Liver (tissue), 9 donors: Measurements from ENCODE around the gene URGCP. TPM values are rescaled to one million over a fixed set of nuclear protein-coding genes. Genes with fewer than 3 reads are reported as not detected.

ENCODE experiments used
- DNase-seq: peaks from one replicate; pipeline ENCODE4 v3.0.0-alpha.2; 2017; ENCODE audit warnings: low spot score
- H3K27ac ChIP-seq, 2 donors: one replicate each; pipeline ENCODE4 v1.7.0; 2013; ENCODE audit warnings: inconsistent platforms in 2 of 2, low read length in 2 of 2, control low read depth in 1 of 2, low read depth in 1 of 2, mild to moderate bottlenecking in 1 of 2
- H3K27me3 ChIP-seq, 4 donors: one replicate each; pipeline versions ENCODE4 v1.6.1 to v1.7.0; 2013; ENCODE audit warnings: low read length in 3 of 4, inconsistent platforms in 1 of 4, mild to moderate bottlenecking in 1 of 4, moderate library complexity in 1 of 4; ENCODE audit not compliant: control insufficient read depth in 4 of 4, insufficient read depth in 4 of 4
- H3K36me3 ChIP-seq, 4 donors: one replicate each; pipeline versions ENCODE4 v1.6.1 to v1.7.0; 2013; ENCODE audit warnings: low read length in 3 of 4, mild to moderate bottlenecking in 3 of 4, low read depth in 1 of 4, moderate library complexity in 1 of 4; ENCODE audit not compliant: control insufficient read depth in 4 of 4, insufficient read depth in 3 of 4
- H3K4me1 ChIP-seq, 4 donors: one replicate each; pipeline versions ENCODE4 v1.6.1 to v1.7.0; 2013; ENCODE audit warnings: low read length in 3 of 4, mild to moderate bottlenecking in 3 of 4, moderate library complexity in 1 of 4; ENCODE audit not compliant: control insufficient read depth in 4 of 4, insufficient read depth in 4 of 4
- H3K4me3 ChIP-seq, 3 donors: one replicate each; pipeline versions ENCODE4 v1.6.1 to v1.7.0; 2013; ENCODE audit warnings: low read length in 3 of 3, control low read depth in 1 of 3, low read depth in 1 of 3, mild to moderate bottlenecking in 1 of 3
- H3K9ac ChIP-seq, 2 donors: one replicate each; pipeline ENCODE4 v1.7.0; 2013; ENCODE audit warnings: low read length in 2 of 2, mild to moderate bottlenecking in 2 of 2, moderate library complexity in 2 of 2, control low read depth in 1 of 2, low read depth in 1 of 2
- H3K9me3 ChIP-seq, 4 donors: one replicate each; pipeline versions ENCODE4 v1.6.1 to v1.7.0; 2013; ENCODE audit warnings: low read length in 3 of 4; ENCODE audit not compliant: control insufficient read depth in 4 of 4
- ATF3 ChIP-seq: IDR thresholded peaks from 2 replicates; pipeline ENCODE4 v1.6.1; 2016; ENCODE audit warnings: antibody characterized with exemption
- CTCF ChIP-seq: fragments of 150-350 bp; IDR thresholded peaks from 2 replicates; pipeline ENCODE4 v1.5.1; 2017; ENCODE audit warnings: improper control_type of control experiment, low read depth, low read length; ENCODE audit not compliant: missing input control
- EGR1 ChIP-seq, 2 donors: IDR thresholded peaks; 2 replicates each; pipeline ENCODE4 v1.6.1; 2016 to 2018; ENCODE audit warnings: antibody characterized with exemption in 2 of 2, low read depth in 2 of 2
- FOXA1 ChIP-seq: IDR thresholded peaks from 2 replicates; pipeline ENCODE4 v1.6.1; 2016; ENCODE audit warnings: antibody characterized with exemption
- FOXA2 ChIP-seq: IDR thresholded peaks from 2 replicates; pipeline ENCODE4 v1.6.1; 2016; ENCODE audit warnings: antibody characterized with exemption
- GABPA ChIP-seq, 2 donors: IDR thresholded peaks in 1 of 2; conservative IDR thresholded peaks in 1 of 2; 2 replicates each; pipeline ENCODE4 v1.6.1; 2016; ENCODE audit warnings: antibody characterized with exemption in 2 of 2, mild to moderate bottlenecking in 1 of 2, moderate library complexity in 1 of 2
- HNF4A ChIP-seq, 2 donors: conservative IDR thresholded peaks; 2 replicates each; pipeline ENCODE4 v1.6.1; 2016; ENCODE audit warnings: antibody characterized with exemption in 2 of 2, mild to moderate bottlenecking in 2 of 2
- HNF4G ChIP-seq: IDR thresholded peaks from 2 replicates; pipeline ENCODE4 v1.6.1; 2016; ENCODE audit warnings: antibody characterized with exemption
- JUND ChIP-seq, 2 donors: IDR thresholded peaks; 2 replicates each; pipeline ENCODE4 v1.6.1; 2016; ENCODE audit warnings: antibody characterized with exemption in 2 of 2
- MAX ChIP-seq: IDR thresholded peaks from 2 replicates; pipeline ENCODE4 v1.6.1; 2016; ENCODE audit warnings: antibody characterized with exemption
- RAD21 ChIP-seq, 2 donors: IDR thresholded peaks; 2 replicates each; pipeline ENCODE4 v1.6.1; 2016; ENCODE audit warnings: antibody characterized with exemption in 2 of 2, mild to moderate bottlenecking in 2 of 2
- REST ChIP-seq: IDR thresholded peaks from 2 replicates; pipeline ENCODE4 v1.6.1; 2016; ENCODE audit warnings: antibody characterized with exemption, mild to moderate bottlenecking
- RXRA ChIP-seq, 2 donors: IDR thresholded peaks; 2 replicates each; pipeline ENCODE4 v1.6.1; 2017 to 2018; ENCODE audit warnings: antibody characterized with exemption in 2 of 2, mild to moderate bottlenecking in 1 of 2
- TAF1 ChIP-seq: conservative IDR thresholded peaks from 2 replicates; pipeline ENCODE4 v1.6.1; 2016; ENCODE audit warnings: antibody characterized with exemption, mild to moderate bottlenecking
- YY1 ChIP-seq: IDR thresholded peaks from 2 replicates; pipeline ENCODE4 v1.6.1; 2016; ENCODE audit warnings: antibody characterized with exemption, mild to moderate bottlenecking
- ZBTB33 ChIP-seq: IDR thresholded peaks from 2 replicates; pipeline ENCODE4 v1.6.1; 2016; ENCODE audit warnings: antibody characterized with exemption
- WGBS: extraction: QIAGEN DNeasy Blood & Tissue Kit; methylation state at CpG from one replicate; pipeline ENCODE4 v1.1.7; 2013; 5-methylcytosine and 5-hydroxymethylcytosine counted together
- polyA plus RNA-seq, 2 donors: library from polyadenylated mRNA; stranded (reverse) in 1 of 2; unstranded in 1 of 2; fragments of 200-250 nt in 1 of 2; fragments of >200 nt in 1 of 2; fragmentation: Nextera tagmentation in 1 of 2; extraction: Ambion mirVana in 1 of 2; gene quantifications; one replicate each; pipeline versions ENCODE4 v1.2.1 to v1.2.3, GENCODE V29; 2013 to 2015
- total RNA-seq, 2 donors: library from RNA; depleted of rRNA; stranded (reverse); fragments of >200 nt; gene quantifications; one replicate each; pipeline ENCODE4 v1.2.3, GENCODE V29; 2014
- donor health status: healthy.
- donor health status: healthy.
- donor health status: healthy.
- donor health status: healthy.
- donor health status: healthy.

The URGCP gene
- total and polyA plus RNA-seq, 4 donors: 7.2 to 28.4 (median 13.0) TPM

- TF ChIP-seq FOXA2 (no peak), RAD21 (IDR thresholded peaks at IDR 0.05) (no peak)
- Histone ChIP-seq H3K9ac (no peak overlapping the region), H3K27me3 (no peaks in the 10 kb centered on the region), H3K4me3 (no peak overlapping the region), H3K27ac (no peak overlapping the region), H3K9me3 (no peaks in the 10 kb centered on the region), H3K4me1 (no peaks in the 10 kb centered on the region), H3K36me3 (no peaks in the 10 kb centered on the region)
- DNase-seq: no peak
- 83% methylated on average over 2 of the region's 2 CpGs for WGBS
These were observed 61.7 kb downstream of the URGCP start for GRCh38 chr7:43844662-43845061.

- TF ChIP-seq MAX: no peak
- no peak for TF ChIP-seq ZBTB33
- TF ChIP-seq TAF1: no peak
- no peak for TF ChIP-seq FOXA2
- no peak for TF ChIP-seq CTCF
- TF ChIP-seq ATF3: no peak
- no peak for TF ChIP-seq GABPA (IDR thresholded peaks at IDR 0.05 in 1 of 2, conservative IDR thresholded peaks at IDR 0.05 in 1 of 2)
- TF ChIP-seq HNF4A (conservative IDR thresholded peaks at IDR 0.05): no peak
- TF ChIP-seq REST: no peak
- no peak for TF ChIP-seq HNF4G
- TF ChIP-seq RXRA (IDR thresholded peaks at IDR 0.05): no peak
- TF ChIP-seq JUND (IDR thresholded peaks at IDR 0.05): no peak
- TF ChIP-seq YY1: no peak
- TF ChIP-seq EGR1 (IDR thresholded peaks at IDR 0.05; ENCODE audit: low read depth in 2 of 2): no peak
- no peak for TF ChIP-seq FOXA1
- Histone ChIP-seq H3K4me1 (no peaks in the 10 kb centered on the region), H3K36me3 (no peaks in the 10 kb centered on the region), H3K27ac (no peak overlapping the region), H3K4me3 (no peak overlapping the region), H3K27me3 (no peaks in the 10 kb centered on the region), H3K9me3 (no peaks in the 10 kb centered on the region), H3K9ac (no peak overlapping the region)
- WGBS: 97% methylated on average over 2 of the region's 2 CpGs
- no peak for DNase-seq
These were observed 62.1 kb downstream of the URGCP start for GRCh38 chr7:43844257-43844656.
